HepG2 (cell line): ENCODE results near the gene DPH1. TPM values are rescaled to one million over a fixed set of nuclear protein-coding genes. Genes with fewer than 3 reads are reported as not detected.
A peak's percentile ranks its signal among the peaks of the same experiment; 100 is the strongest.

Experiments
- ATAC-seq: fragments of 200-7000 bp; cut with Tn5 transposase; 3 replicates; pipeline ENCODE4 v1.9.1; 2020; ENCODE audit warnings: mild to moderate bottlenecking, moderate library complexity
- BruUV-seq: library from RNA; stranded (reverse); fragments of 400-500 nt; replicated peaks from 2 replicates; lab custom pipeline; 2021; lab: Mats Ljungman, UMichigan
- CTCF ChIA-PET: fragments of 300-600 bp; formaldehyde crosslinking; extraction: SDS; loops from one replicate; lab custom pipeline; 2021; ENCODE audit warnings: low total read pairs, inconsistent platforms, low intra/inter-chr PET ratio; lab: Yijun Ruan, JAX
- POLR2A ChIA-PET: fragments of 350-600 bp; sonication (Branson Sonifier 250); formaldehyde crosslinking; loops from one replicate; lab custom pipeline; 2020; ENCODE audit warnings: antibody characterized with exemption, inconsistent platforms; lab: Yijun Ruan, JAX
- DNase-seq: peaks from one replicate; pipeline ENCODE4 v3.0.0-alpha.2; 2015; ENCODE audit warnings: low spot score
- FAIRE-seq: peaks from 3 replicates; lab custom pipeline; 2011; peaks lifted over from hg19 to GRCh38; lab: Jason Lieb, UNC
- H2AFZ ChIP-seq: one replicate; pipeline ENCODE4 v1.6.1; 2011; ENCODE audit warnings: low read length, inconsistent platforms
- H3K27ac ChIP-seq: fragments of 300-600 bp; 3 replicates; pipeline ENCODE4 v1.8.0; 2011; ENCODE audit warnings: mixed run types, mild to moderate bottlenecking, mixed read lengths, low read length, inconsistent platforms; ENCODE audit not compliant: insufficient read depth; ENCODE audit errors: extremely low read length
- H3K27me3 ChIP-seq, 2 experiments: fragments of 200-600 bp in 1 of 2; 2 replicates in 1 of 2; 3 replicates in 1 of 2; pipeline versions ENCODE4 v1.6.0 to v1.8.0; 2011; ENCODE audit warnings: low read length in 2 of 2, mild to moderate bottlenecking in 2 of 2, moderate library complexity in 2 of 2, inconsistent platforms in 1 of 2; ENCODE audit not compliant: insufficient read depth in 2 of 2, control insufficient read depth in 1 of 2
- H3K36me3 ChIP-seq, 2 experiments: fragments of 200-600 bp in 1 of 2; replicated peaks in 1 of 2; 2 replicates in 1 of 2; 3 replicates in 1 of 2; pipeline versions ENCODE4 v1.5.1 to v1.8.0; 2011; ENCODE audit warnings: low read length in 2 of 2, inconsistent platforms in 1 of 2; ENCODE audit not compliant: insufficient read depth in 2 of 2, control insufficient read depth in 1 of 2
- H3K4me1 ChIP-seq: 2 replicates; pipeline ENCODE4 v1.5.1; 2012; ENCODE audit warnings: low read length, inconsistent platforms; ENCODE audit not compliant: insufficient read depth
- H3K4me2 ChIP-seq: 2 replicates; pipeline ENCODE4 v1.6.0; 2011; ENCODE audit warnings: low read depth, low read length, inconsistent platforms
- H3K4me3 ChIP-seq, 3 experiments: fragments of 200-600 bp in 1 of 3; sonication (generic), shearing (Covaris generic) in 1 of 3; replicated peaks in 1 of 3; 2 replicates each; pipeline ENCODE4 v1.5.1; 2011 to 2016; ENCODE audit warnings: low read length in 3 of 3, inconsistent platforms in 2 of 3, low read depth in 2 of 3, mild to moderate bottlenecking in 2 of 3, control low read depth in 1 of 3, mixed read lengths in 1 of 3; ENCODE audit not compliant: insufficient read depth in 1 of 3
- H3K79me2 ChIP-seq: one replicate; pipeline ENCODE4 v1.6.1; 2011; ENCODE audit warnings: low read length, inconsistent platforms; ENCODE audit not compliant: insufficient read depth
- H3K9ac ChIP-seq: 2 replicates; pipeline ENCODE4 v1.6.0; 2011; ENCODE audit warnings: mild to moderate bottlenecking, low read depth, low read length, inconsistent platforms; ENCODE audit not compliant: insufficient read depth
- H3K9me3 ChIP-seq: 2 replicates; pipeline ENCODE4 v1.5.1; 2012; ENCODE audit warnings: mild to moderate bottlenecking, low read length
- H4K20me1 ChIP-seq: 2 replicates; pipeline ENCODE4 v1.6.0; 2011; ENCODE audit warnings: inconsistent platforms, mild to moderate bottlenecking, low read length, moderate library complexity; ENCODE audit not compliant: insufficient read depth
- DR1 ChIP-seq: sonication (generic); formaldehyde crosslinking; IDR thresholded peaks from 2 replicates; pipeline ENCODE4 v1.8.0; 2021; ENCODE audit warnings: mild to moderate bottlenecking, missing genetic modification reagents, inconsistent platforms
- NFE2L1 ChIP-seq: sonication (generic); formaldehyde crosslinking; IDR thresholded peaks from 2 replicates; pipeline ENCODE4 v1.4.0; 2020; ENCODE audit warnings: missing genetic modification reagents, mild to moderate bottlenecking, borderline replicate concordance
- POLR2G ChIP-seq: fragments of 200-400 bp; formaldehyde crosslinking; IDR thresholded peaks from 2 replicates; pipeline ENCODE4 v1.6.1; 2018; ENCODE audit warnings: mild to moderate bottlenecking, low read depth, low read length, moderate library complexity
- RBM22 ChIP-seq: fragments of 200-400 bp; formaldehyde crosslinking; optimal IDR thresholded peaks from 2 replicates; pipeline ENCODE3; 2017; ENCODE audit warnings: mild to moderate bottlenecking, low read length, moderate library complexity
- ZNF501 ChIP-seq: sonication (generic); formaldehyde crosslinking; IDR thresholded peaks from 2 replicates; pipeline ENCODE4 v1.5.1; 2020; ENCODE audit warnings: mild to moderate bottlenecking, moderate library complexity, missing genetic modification reagents
- ZNF777 ChIP-seq: sonication (generic); formaldehyde crosslinking; IDR thresholded peaks from 2 replicates; pipeline ENCODE4 v1.4.0; 2020; ENCODE audit warnings: missing genetic modification reagents
- WGBS: methylation state at CpG from one replicate; pipeline ENCODE4 v1.1.6; 2017; ENCODE audit warnings: low lambda C conversion rate; 5-methylcytosine and 5-hydroxymethylcytosine counted together
- in situ Hi-C: cut with HindIII; loops from 2 replicates; pipeline ENCODE4 v1.10.0; 2017; ENCODE audit warnings: low pct_unique_long_range_greater_than_20kb; ENCODE audit not compliant: extremely low pct_ligation_motif_present
- intact Hi-C: fragments of 100-400 bp; cut with micrococcal nuclease; formaldehyde crosslinking; loops from one replicate; pipeline ENCODE4 v1.10.0; 2022; ENCODE audit not compliant: unreplicated experiment
- polyA plus RNA-seq, 8 experiments: library from polyadenylated mRNA; depleted of rRNA in 3 of 8; stranded (reverse) in 7 of 8; unstranded in 1 of 8; fragments of >200 nt; fragmentation: Illumina TruSeq in 4 of 8; extraction: Trizol in 4 of 8; gene quantifications; 2 replicates each; pipeline versions ENCODE4 v1.2.1 to v1.2.3, GENCODE V29; 2011 to 2016; ENCODE audit warnings: low read depth in 4 of 8, missing spikeins in 1 of 8, mixed read lengths in 1 of 8; ENCODE audit not compliant: insufficient read depth in 1 of 8
- total RNA-seq, 5 experiments: library from RNA; depleted of rRNA; stranded (reverse); fragments of >200 nt; fragmentation: Illumina TruSeq; extraction: Trizol; gene quantifications; 2 replicates each; pipeline ENCODE4 v1.2.3, GENCODE V29; 2016; ENCODE audit warnings: low read depth in 1 of 5
- TF ChIP-seq, protein P1 (sequence below): sonication (generic); formaldehyde crosslinking; IDR thresholded peaks from 2 replicates; pipeline ENCODE4 v1.5.0; 2020; ENCODE audit warnings: mild to moderate bottlenecking, missing genetic modification reagents, borderline replicate concordance
- TF ChIP-seq, protein P2 (sequence below): sonication (generic); formaldehyde crosslinking; IDR thresholded peaks from 2 replicates; pipeline ENCODE4 v1.4.0; 2020; ENCODE audit warnings: missing genetic modification reagents

DPH1 gene
- total and polyA plus RNA-seq, 2 of the 13 experiments (the other 11 are each of a cell fraction or from before 2014, with no cell fraction given) = 25.3 to 42.8 TPM

DNA sequence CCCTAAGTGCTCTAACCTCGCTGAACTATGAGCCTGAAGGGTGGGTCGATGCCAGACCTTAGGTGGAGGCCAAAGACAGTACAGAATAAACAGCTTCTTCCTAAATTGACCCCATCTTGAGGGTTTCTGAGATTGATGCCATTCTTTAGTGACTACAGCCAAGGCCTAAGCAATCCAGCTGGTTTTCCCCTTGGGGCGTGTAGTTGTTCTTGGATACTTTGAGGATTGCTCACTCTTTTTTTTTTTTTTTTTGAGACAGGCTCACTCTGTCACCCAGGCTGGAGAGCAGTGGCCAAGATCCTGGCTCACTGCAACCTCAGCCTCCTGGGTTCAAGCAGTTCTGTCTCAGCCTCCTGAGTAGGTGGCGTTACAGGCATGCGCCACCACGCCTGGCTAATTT, 13.8 kb downstream of the DPH1 start:
- no peaks in the 10 kb centered on the region for H3K79me2 ChIP-seq
- no peak overlapping the region for H3K27ac ChIP-seq
- CTCF ChIA-PET = no interaction called here
- no peak overlapping the region for H3K4me3 ChIP-seq
- intact Hi-C loops = no loop called here
- peaks cover 4 to 12% of the 10 kb centered on the region in 2 experiments; a peak in 3 of 5 replicates for H3K36me3 ChIP-seq
- DNase-seq (no peak), FAIRE-seq (no peak), ATAC-seq (no peak)
- in situ Hi-C loops = loop anchor here (25.0 kb wide), 1 partner anchor 331 kb away; the partner anchor contains the start of genes TLCD2 and WDR81
- H2AFZ ChIP-seq = no peak overlapping the region
- H3K9me3 ChIP-seq = no peaks in the 10 kb centered on the region
- peaks cover 11% of the 10 kb centered on the region for H3K4me1 ChIP-seq
- POLR2A ChIA-PET = no interaction called here
- BruUV-seq = no TSS peak
- WGBS = 99% methylated on average over 5 of the region's 6 CpGs
- TF ChIP-seq NFE2L1 = no peak
- TF ChIP-seq, protein P1, sequence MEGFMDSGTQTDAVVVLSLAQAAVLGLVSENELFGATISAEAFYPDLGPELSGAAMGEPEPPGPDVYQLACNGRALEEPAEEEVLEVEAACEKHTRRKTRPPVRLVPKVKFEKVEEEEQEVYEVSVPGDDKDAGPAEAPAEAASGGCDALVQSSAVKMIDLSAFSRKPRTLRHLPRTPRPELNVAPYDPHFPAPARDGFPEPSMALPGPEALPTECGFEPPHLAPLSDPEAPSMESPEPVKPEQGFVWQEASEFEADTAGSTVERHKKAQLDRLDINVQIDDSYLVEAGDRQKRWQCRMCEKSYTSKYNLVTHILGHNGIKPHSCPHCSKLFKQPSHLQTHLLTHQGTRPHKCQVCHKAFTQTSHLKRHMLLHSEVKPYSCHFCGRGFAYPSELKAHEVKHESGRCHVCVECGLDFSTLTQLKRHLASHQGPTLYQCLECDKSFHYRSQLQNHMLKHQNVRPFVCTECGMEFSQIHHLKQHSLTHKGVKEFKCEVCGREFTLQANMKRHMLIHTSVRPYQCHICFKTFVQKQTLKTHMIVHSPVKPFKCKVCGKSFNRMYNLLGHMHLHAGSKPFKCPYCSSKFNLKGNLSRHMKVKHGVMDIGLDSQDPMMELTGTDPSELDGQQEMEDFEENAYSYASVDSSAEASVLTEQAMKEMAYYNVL (CRISPR knock-in tag) = no peak
- TF ChIP-seq DR1 (CRISPR knock-in tag) = no peak
- no peak for TF ChIP-seq ZNF501
- H4K20me1 ChIP-seq = no peaks in the 10 kb centered on the region
- H3K9ac ChIP-seq = no peak overlapping the region
- H3K27me3 ChIP-seq = 0 out of 5 replicates have a peak, but pooled peaks cover 0 to 3% of the 10 kb centered on the region in 2 experiments
- H3K4me2 ChIP-seq = no peak overlapping the region

DNA sequence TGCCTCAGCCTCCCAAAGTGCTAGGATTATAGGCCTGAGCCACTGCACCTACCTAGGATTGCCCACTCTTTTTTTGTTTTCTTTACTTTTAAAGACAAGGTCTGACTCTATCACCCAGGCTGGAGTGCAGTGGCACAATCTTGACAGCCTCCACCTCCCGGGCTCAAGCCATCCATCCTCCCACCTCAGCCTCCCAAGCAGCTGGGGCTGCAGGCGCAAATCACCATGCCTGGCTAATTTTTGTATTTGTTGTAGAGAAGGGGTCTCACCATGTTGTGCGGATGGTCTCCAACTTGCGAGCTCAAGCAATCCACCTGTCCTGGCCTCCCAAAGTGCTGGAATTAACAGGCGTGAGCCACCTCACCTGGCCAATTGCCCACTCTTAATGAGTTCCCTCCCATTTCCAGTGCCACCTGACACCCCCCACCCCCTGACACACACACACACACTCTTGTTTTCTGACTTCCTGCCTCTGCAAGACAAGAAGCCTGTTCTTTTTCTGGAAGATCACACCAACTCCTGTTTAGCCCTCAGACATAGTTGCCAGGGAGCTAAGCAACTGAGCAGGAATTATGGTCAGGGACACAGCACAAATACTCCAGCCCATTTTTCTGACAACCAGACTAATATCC, 14.4 kb downstream of the DPH1 start:
- 0 out of 5 replicates have a peak, but pooled peaks cover 0 to 3% of the 10 kb centered on the region in 2 experiments for H3K27me3 ChIP-seq
- no peaks in the 10 kb centered on the region for H3K9me3 ChIP-seq
- DNase-seq (no peak), FAIRE-seq (no peak), ATAC-seq (no peak)
- ChIA-PET POLR2A (no interaction called here), CTCF (interaction anchor here (0.9 kb wide), 1 partner anchor 162 kb away, joined by 3 read pairs; no protein-coding TSS in a partner anchor)
- H3K9ac ChIP-seq = no peak overlapping the region
- H3K4me3 ChIP-seq = no peak overlapping the region
- H3K79me2 ChIP-seq = no peaks in the 10 kb centered on the region
- H3K4me2 ChIP-seq = no peak overlapping the region
- in situ Hi-C loops = loop anchor here (25.0 kb wide), 1 partner anchor 332 kb away; the partner anchor contains the start of genes TLCD2 and WDR81
- TF ChIP-seq ZNF777 (CRISPR knock-in tag) (no peak), RBM22 (no peak), POLR2G (peak; percentile 20; the same call in 1 of the 2 replicates)
- TF ChIP-seq, protein P2, sequence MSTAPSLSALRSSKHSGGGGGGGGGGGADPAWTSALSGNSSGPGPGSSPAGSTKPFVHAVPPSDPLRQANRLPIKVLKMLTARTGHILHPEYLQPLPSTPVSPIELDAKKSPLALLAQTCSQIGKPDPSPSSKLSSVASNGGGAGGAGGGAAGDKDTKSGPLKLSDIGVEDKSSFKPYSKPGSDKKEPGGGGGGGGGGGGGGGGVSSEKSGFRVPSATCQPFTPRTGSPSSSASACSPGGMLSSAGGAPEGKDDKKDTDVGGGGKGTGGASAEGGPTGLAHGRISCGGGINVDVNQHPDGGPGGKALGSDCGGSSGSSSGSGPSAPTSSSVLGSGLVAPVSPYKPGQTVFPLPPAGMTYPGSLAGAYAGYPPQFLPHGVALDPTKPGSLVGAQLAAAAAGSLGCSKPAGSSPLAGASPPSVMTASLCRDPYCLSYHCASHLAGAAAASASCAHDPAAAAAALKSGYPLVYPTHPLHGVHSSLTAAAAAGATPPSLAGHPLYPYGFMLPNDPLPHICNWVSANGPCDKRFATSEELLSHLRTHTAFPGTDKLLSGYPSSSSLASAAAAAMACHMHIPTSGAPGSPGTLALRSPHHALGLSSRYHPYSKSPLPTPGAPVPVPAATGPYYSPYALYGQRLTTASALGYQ = no peak
- intact Hi-C loops = no loop called here
- H3K4me1 ChIP-seq = peaks cover 17% of the 10 kb centered on the region
- H3K27ac ChIP-seq = no peak overlapping the region
- BruUV-seq = no TSS peak
- H4K20me1 ChIP-seq = no peaks in the 10 kb centered on the region
- 94% methylated on average over 5 of the region's 5 CpGs for whole genome bisulfite sequencing
- H2AFZ ChIP-seq = no peak overlapping the region
- peaks cover 4 to 12% of the 10 kb centered on the region in 2 experiments; a peak in 3 of 5 replicates for H3K36me3 ChIP-seq
